Activated T-cell treated with anti-CD3 and anti-CD28 coated beads, Interleukin-2, amount 50 U/mL, for 48 hours (primary cell): ENCODE measurements around the gene AHCYL1.
A peak's percentile ranks its signal among the peaks of the same experiment; 100 is the strongest.
"Not testable (repeated sequence)": the region's sequence is repeated elsewhere in the genome, so short reads cannot be mapped to it uniquely, and the experiment has no call there.

Experiments
- DNase-seq, 2 experiments: peaks; one replicate each; pipeline ENCODE4 v3.0.0-alpha.2; 2020

Gene AHCYL1

GRCh38 chr1:109984456-109985246, at the start of gene AHCYL1:
AHCYL1 (plus strand) TSS chr1:109984765; CDS start chr1:109985053, 288 bp downstream.
- peak; percentile 99 for DNase-seq

- DNase-seq = no peak
These were observed 49.1 kb upstream of the AHCYL1 start for GRCh38 chr1:109935451-109935900.

- DNase-seq = no peak
These were observed 46.8 kb upstream of the AHCYL1 start for GRCh38 chr1:109937738-109938137.

GRCh38 chr1:109938556-109938955, 46.0 kb upstream of the AHCYL1 start:
- DNase-seq = no peak

- DNase-seq = no peak
These were observed 42.1 kb upstream of the AHCYL1 start for GRCh38 chr1:109942434-109942833.

GRCh38 chr1:109944541-109944940, 40.0 kb upstream of the AHCYL1 start:
- DNase-seq = no peak

- DNase-seq = no peak
These were observed 38.1 kb upstream of the AHCYL1 start for GRCh38 chr1:109946511-109946910.

- DNase-seq = no peak
These were observed 36.8 kb upstream of the AHCYL1 start for GRCh38 chr1:109947582-109948284.

- no peak for DNase-seq
These were observed 36.3 kb upstream of the AHCYL1 start for GRCh38 chr1:109948285-109948630.

- DNase-seq = no peak
These were observed 34.5 kb upstream of the AHCYL1 start for GRCh38 chr1:109950038-109950437.

- no peak for DNase-seq
These were observed 34.1 kb upstream of the AHCYL1 start for GRCh38 chr1:109950509-109950908.

- DNase-seq = not testable (repeated sequence)
These were observed 33.1 kb upstream of the AHCYL1 start for GRCh38 chr1:109951501-109951900.

GRCh38 chr1:109954041-109954512, 30.5 kb upstream of the AHCYL1 start:
- DNase-seq = no peak

- no peak for DNase-seq
These were observed 25.0 kb upstream of the AHCYL1 start for GRCh38 chr1:109959632-109959973.

GRCh38 chr1:109959974-109960744, 24.4 kb upstream of the AHCYL1 start:
- no peak for DNase-seq

GRCh38 chr1:109960745-109961094, 23.8 kb upstream of the AHCYL1 start:
- DNase-seq = no peak

GRCh38 chr1:109963864-109964263, 20.7 kb upstream of the AHCYL1 start:
- no peak for DNase-seq

- no peak for DNase-seq
These were observed 15.3 kb upstream of the AHCYL1 start for GRCh38 chr1:109969146-109969829.

GRCh38 chr1:109969907-109970306, 14.7 kb upstream of the AHCYL1 start:
- DNase-seq = no peak

GRCh38 chr1:109971559-109971958, 13.0 kb upstream of the AHCYL1 start:
- DNase-seq = no peak

- no peak for DNase-seq
These were observed 10.4 kb upstream of the AHCYL1 start for GRCh38 chr1:109974191-109974590.

GRCh38 chr1:109975718-109976117, 8.8 kb upstream of the AHCYL1 start:
- DNase-seq = no peak

GRCh38 chr1:109976762-109977161, 7.8 kb upstream of the AHCYL1 start:
- DNase-seq = no peak
